GM18870 (cell line): Measurements from ENCODE around the gene NFIA.

Source experiments
- ATAC-seq: cut with Tn5 transposase; IDR thresholded peaks from one replicate; pipeline ENCODE4 v1.9.1; 2021; ENCODE audit warnings: moderate library complexity; ENCODE audit not compliant: unreplicated experiment

Gene NFIA

DNA sequence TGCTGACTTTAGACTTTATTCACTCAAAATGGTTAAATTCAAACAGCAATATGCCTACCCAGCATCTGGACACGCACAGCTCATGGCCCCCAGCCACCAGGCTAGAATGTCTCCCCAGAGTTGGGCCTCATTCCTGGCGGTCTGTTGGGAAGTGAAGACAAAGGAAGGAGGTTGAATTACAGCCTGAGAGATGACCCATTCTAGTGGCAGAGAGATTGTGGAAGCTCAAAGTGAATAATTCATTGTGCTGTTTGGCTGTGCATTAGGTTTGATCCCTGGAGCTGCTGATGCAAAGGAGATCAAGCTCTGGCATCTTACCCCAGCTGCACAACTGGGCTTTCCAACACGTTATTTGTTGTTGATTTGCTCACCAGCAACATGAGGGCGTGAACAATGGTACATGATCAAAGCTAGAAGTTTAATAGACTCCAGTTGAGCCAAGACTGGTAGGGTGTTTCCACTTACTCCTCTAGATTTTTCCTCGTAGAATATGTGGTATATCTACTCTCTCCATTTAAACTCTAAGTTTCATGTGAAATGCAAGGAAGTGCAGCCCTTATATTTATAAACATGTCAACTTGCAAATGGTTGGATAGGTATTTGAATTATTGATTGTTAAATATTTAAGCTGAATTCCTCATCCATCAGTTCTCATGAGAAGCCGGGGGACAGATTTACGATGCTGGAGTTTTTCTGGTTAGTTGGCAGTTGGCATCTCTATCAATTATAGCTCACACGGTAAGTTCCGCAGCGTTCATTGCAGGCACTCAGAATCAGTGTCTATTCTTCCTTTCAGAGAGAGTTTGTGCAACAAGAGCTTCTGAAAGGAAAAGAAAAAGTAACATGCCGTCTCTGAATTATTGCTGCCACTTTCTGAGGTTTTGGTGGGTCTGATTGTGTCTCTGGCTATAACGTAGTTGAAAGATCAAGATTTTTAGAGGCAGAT, 419.9 kb downstream of the NFIA start:
- ATAC-seq: no peak

DNA sequence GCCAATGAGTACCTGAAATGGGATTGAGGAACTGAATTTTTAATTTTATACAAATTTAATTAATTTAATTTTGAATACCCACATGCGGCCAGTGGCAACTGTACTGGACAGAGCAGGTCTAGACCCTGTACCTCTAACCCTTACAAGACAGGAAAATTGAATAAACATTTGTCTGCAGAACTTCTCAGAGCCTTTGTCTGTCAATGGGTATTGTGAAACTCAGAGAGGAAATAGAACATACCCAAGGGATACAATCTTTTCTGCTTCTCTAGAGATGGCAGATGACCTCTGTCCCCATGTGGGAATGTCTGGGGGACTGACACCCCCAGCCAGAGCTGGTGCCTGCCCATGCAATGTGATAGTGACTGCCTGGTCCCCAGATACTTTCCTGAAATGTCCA, 421.9 kb downstream of the NFIA start:
- ATAC-seq: no peak

DNA sequence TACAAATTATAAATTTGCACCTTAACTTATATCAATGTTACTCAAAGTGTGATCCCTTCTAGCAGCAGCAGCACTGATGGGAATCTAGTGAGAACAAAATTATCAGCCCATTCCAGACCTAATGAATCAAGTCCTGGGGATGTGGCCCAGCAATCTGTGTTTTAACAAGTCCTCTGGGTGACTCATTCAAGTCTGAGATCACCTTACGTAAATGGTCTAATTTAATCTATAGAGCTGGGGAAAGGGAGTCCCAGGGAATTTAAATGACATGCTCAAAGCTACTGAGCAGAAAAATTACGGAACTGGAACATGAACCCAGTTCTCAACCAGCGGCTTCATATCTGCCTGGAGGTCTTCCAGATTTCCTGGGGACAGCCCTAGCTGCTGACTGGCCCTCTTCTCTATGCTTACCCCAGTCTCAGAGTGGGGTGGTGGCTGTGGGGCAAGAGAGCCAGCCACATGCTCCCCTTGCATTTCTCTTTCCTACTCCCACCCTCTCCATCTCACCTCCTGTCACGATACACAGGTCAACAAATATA, 422.6 kb downstream of the NFIA start:
- no peak for ATAC-seq

DNA sequence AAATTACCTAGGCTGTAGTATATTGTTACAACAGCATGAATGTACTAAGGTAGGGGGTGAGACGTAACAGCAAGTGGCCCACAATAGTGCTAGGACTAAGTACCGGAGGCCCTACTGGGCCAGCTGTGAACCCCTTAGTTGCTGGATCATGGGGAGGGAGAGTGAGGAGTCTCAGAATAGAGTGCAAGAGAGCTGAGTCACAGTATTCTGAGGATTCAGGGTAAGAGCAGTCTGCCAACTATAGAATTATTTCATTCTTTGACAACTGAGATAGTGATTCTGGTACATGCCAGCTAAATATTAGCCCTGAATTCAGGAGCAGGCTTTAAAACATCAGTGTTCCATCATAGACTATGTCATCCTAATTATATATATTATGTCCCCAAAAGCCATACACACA, 423.9 kb downstream of the NFIA start:
- ATAC-seq: no peak

DNA sequence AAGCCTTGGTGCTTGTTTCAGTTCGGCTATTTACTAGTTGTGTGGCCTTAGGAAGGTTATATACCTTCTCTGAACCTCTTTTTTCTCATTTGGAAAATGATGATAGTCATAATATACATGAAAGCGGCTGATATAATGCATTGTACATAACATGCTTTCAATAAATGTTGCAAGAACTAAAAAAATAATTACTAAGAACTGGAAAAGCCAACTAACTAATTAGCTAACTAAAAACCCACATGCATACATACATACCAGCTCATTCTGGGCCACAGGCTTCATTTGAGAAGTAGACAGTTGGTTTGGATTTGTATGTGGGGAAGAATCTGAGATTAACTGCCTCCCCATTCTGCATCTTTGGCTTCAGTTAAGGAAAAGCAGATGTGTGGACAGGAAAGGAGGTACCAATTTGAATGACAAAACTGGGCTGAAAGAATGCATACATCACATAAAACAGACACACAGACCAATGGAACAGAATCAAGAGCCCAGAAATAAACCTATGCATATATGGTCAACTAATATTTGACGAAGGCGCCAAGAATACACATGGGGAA, 424.7 kb downstream of the NFIA start:
- no peak for ATAC-seq
